ENCODE results near the gene COCH.

- TF ChIP-seq ZNF391 (tag by site-specific recombination; IDR thresholded peaks at IDR 0.05; ENCODE audit: borderline replicate concordance, low read depth): no peak
- TF ChIP-seq SP2 (tag by site-specific recombination; IDR thresholded peaks at IDR 0.05): no peak
- no peak for TF ChIP-seq ZBTB49 (tag by site-specific recombination; IDR thresholded peaks at IDR 0.05; ENCODE audit: low read depth)
- no peak for TF ChIP-seq ZNF777 (tag by site-specific recombination; IDR thresholded peaks at IDR 0.05; ENCODE audit: borderline replicate concordance)
- no peak for TF ChIP-seq PBX3 (CRISPR knock-in tag; IDR thresholded peaks at IDR 0.05)
- TF ChIP-seq REST (tag by site-specific recombination; IDR thresholded peaks at IDR 0.05): no peak
- TF ChIP-seq ZNF449 (tag by site-specific recombination; IDR thresholded peaks at IDR 0.05): no peak
- TF ChIP-seq ZNF121 (tag by site-specific recombination; IDR thresholded peaks at IDR 0.05): no peak
- no peak for TF ChIP-seq CTCF (tag by site-specific recombination; IDR thresholded peaks at IDR 0.05)
- no peak for TF ChIP-seq ZNF324 (tag by site-specific recombination; IDR thresholded peaks at IDR 0.05)
These were observed 5.6 kb upstream of the COCH start for GRCh38 chr14:30868736-30869135.
